OCI-LY1 (cell line): Measurements from ENCODE around the gene NKIRAS1.

ENCODE experiments used
- CTCF ChIP-seq: fragments of 200-600 bp; sonication (generic), shearing (Covaris generic); IDR thresholded peaks from 2 replicates; pipeline ENCODE4 v1.5.1; 2017; ENCODE audit warnings: mild to moderate bottlenecking, antibody characterized with exemption, low read length, moderate library complexity, mixed read lengths
- EZH2 ChIP-seq: fragments of 200-600 bp; sonication (generic), shearing (Covaris generic); IDR thresholded peaks from 2 replicates; pipeline ENCODE4 v1.8.0; 2017; ENCODE audit warnings: borderline replicate concordance, mixed run types, mild to moderate bottlenecking, antibody characterized with exemption, low read length, moderate library complexity, mixed read lengths

DNA sequence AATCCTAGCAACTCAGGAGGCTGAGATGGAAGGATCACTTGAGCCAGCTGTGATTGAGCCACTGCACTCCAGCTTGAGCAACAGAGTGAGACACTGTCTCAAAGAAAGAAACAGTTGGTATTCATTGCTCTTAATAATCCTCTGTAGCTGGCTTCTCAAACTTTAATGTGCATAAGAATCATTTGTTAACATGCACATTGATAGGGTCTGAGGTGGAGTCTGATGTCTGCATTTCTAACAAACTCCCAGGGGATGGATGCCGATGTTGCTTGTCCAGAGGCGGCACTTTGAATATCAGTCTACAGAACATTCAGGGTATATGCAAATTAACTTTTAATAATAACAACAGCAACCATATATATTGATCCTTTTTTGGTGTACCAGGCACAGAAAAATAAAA is 39.9 kb downstream of the NKIRAS1 start:
- TF ChIP-seq EZH2 (no peak), CTCF (no peak)
